Lower leg skin (tissue), 4 donors: ENCODE data around the gene SYNJ2BP. TPM values are rescaled to one million over a fixed set of nuclear protein-coding genes. Genes with fewer than 3 reads are reported as not detected.

Source experiments
- DNase-seq, 2 donors: peaks; one replicate each; pipeline ENCODE4 v3.0.0-alpha.2; 2019; ENCODE audit warnings: low spot score in 2 of 2
- H3K4me3 ChIP-seq: fragments of 200-600 bp; sonication (generic); 2 replicates; pipeline ENCODE4 v1.5.1; 2017; ENCODE audit warnings: mild to moderate bottlenecking, low read depth; ENCODE audit not compliant: poor library complexity, severe bottlenecking
- CTCF ChIP-seq, 3 donors: fragments of 450-650 bp; IDR thresholded peaks; one replicate each; pipeline ENCODE4 v1.5.1; 2016; ENCODE audit warnings: antibody characterized with exemption in 3 of 3, mild to moderate bottlenecking in 3 of 3, moderate library complexity in 2 of 3
- POLR2A ChIP-seq, 2 donors: fragments of 450-650 bp; IDR thresholded peaks; one replicate each; pipeline ENCODE4 v1.6.1; 2016 to 2017; ENCODE audit warnings: antibody characterized with exemption in 2 of 2, mild to moderate bottlenecking in 1 of 2, moderate library complexity in 1 of 2
- WGBS, 2 donors: methylation state at CpG; one replicate each; pipeline ENCODE4 v1.1.5; 2018; 5-methylcytosine and 5-hydroxymethylcytosine counted together
- intact Hi-C: fragments of 100-400 bp; cut with DNase I; formaldehyde crosslinking; loops from one replicate; pipeline ENCODE4 v1.15.0; 2023; ENCODE audit warnings: low total_unique reads
- total RNA-seq, 4 donors: library from RNA; depleted of rRNA; stranded (reverse); fragments of >200 nt; gene quantifications; one replicate each; pipeline ENCODE4 v1.1.0, GENCODE V29; 2016

The SYNJ2BP gene
- total RNA-seq, 4 donors from 2014 or later, result 5.9 to 14.5 (median 10.5) TPM

DNA sequence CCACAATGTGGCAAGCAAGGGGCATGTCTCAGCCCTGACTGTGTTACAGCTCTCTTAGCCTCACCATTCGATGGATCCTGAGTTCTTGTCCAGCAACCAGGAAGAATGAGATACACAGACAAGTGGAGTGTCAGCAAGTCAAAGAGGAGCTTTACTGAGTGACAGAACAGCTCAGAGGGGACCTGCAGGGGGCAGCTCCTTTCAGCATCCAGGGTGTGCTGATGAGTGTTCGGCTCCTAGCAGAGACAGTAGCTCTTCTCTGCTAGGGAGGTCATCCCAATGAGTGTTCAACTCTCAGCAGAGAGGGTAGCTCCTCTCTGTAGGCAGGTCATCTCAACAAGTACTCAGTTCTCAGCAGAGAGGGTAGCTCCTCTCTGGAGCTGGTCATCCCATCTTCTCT is 19.1 kb downstream of the SYNJ2BP start:
- 88 to 100% methylated on average over 2 of the region's 2 CpGs for WGBS, 2 donors
- no peak overlapping the region for H3K4me3 ChIP-seq
- no peak for DNase-seq
- intact Hi-C loops, result no loop called here
- no peak for TF ChIP-seq POLR2A (IDR thresholded peaks at IDR 0.05)
- no peak for TF ChIP-seq CTCF (IDR thresholded peaks at IDR 0.05)

- H3K4me3 ChIP-seq, result no peak overlapping the region
- intact Hi-C loops, result no loop called here
- no peak for DNase-seq
- TF ChIP-seq POLR2A (IDR thresholded peaks at IDR 0.05) (no peak), CTCF (IDR thresholded peaks at IDR 0.05) (no peak)
Observed at GRCh38 chr14:70394674-70395306, 22.1 kb downstream of the SYNJ2BP start.

GRCh38 chr14:70392676-70393075 is 24.2 kb downstream of the SYNJ2BP start:
- intact Hi-C loops, result no loop called here

DNA sequence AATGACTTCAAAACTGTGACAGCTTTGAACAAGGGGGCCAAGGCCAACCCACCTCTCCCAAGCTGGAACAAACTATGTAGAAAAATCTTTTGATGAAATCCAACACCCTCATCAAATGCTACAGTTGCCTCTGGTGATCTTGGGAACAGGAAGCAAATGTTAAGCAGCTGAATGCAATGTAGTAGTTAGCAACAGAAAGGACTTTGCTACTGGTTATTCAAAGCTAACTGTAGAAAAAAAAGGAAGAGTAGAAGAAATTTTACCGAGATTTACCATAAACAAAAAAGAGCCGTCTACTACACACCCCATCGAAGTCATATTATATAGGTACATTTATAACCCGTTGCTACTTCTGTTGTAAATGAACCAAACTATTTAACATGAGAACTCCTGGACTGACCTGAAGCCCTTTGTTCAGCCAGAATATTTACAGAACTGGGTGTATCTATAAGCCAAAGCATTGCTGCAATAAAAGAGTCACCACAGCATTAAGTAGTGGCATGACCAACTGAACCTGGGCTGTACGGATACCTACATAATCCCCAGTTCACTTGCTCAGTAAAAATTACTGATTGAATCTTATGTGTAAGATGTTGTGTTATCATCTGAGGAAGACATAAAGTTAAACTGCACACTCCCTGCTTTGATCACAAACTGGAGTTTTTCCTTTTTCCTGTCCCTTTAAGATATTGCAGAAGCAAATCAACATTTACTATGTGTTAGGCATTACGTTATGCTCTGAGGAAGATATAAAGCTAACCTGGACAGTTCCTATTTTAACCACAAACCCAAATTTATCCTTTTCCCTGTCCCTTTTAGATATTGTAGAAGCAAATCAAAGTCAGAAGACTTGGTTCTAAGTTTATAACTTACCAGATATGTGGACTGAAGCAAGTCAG is 25.1 kb downstream of the SYNJ2BP start:
- no peak for DNase-seq
- intact Hi-C loops, result no loop called here
- H3K4me3 ChIP-seq, result no peak overlapping the region
- WGBS, 2 donors, result 90% methylated on average over 6 of the region's 6 CpGs
- TF ChIP-seq CTCF (IDR thresholded peaks at IDR 0.05), result no peak
- TF ChIP-seq POLR2A (IDR thresholded peaks at IDR 0.05), result no peak

More at GRCh38 chr14:70392676-70393075, 24.2 kb downstream of the SYNJ2BP start:
- DNase-seq, result no peak
- H3K4me3 ChIP-seq, result no peak overlapping the region
- WGBS, 2 donors, result 51 to 59% methylated on average over 3 of the region's 3 CpGs
- TF ChIP-seq CTCF (IDR thresholded peaks at IDR 0.05) (no peak), POLR2A (IDR thresholded peaks at IDR 0.05) (no peak)

GRCh38 chr14:70382536-70382935 is 34.4 kb downstream of the SYNJ2BP start:
- DNase-seq, result no peak
- TF ChIP-seq POLR2A (IDR thresholded peaks at IDR 0.05) (no peak), CTCF (IDR thresholded peaks at IDR 0.05) (no peak)
- WGBS, 2 donors, result 71 to 78% methylated on average over 2 of the region's 2 CpGs
- no peak overlapping the region for H3K4me3 ChIP-seq
- intact Hi-C loops, result no loop called here
